ENCODE results near the gene HS3ST6.
"Not testable (repeated sequence)": the region's sequence is repeated elsewhere in the genome, so short reads cannot be mapped to it uniquely, and the experiment has no call there.

Gene HS3ST6

DNA sequence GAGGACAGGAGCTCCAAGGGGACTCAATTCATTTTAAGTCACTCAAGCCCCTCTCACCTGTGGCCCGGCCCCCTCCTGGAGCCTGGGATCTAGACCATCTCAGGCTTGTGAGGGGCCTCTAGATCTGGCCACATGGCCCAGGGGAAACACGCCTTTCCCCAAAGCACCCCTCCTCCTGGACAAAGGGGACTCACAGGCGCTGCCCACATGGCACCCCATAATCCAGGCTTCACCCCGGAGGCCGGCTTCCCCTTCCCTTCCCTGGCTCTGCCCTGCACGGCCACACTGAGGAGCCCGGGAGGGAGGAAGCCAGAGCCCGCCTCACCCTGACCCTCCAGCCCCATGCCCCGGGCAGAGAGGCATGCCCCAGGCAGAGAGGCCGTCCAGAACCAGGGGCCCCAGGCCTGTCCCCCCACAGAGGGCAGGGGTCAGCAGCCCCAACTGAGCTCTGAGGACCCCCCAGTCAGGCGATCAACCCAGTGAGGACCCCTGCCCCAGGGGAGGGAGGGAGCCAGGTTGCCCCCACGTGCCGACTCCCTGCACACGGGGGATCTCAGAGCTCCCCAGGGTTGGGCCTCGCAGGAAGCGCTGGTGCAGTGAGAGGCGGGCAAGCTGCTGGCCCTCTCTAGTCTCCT lies 10.9 kb downstream of the HS3ST6 start:
- no peak for DNase-seq (ENCODE audit: low spot score)

DNA sequence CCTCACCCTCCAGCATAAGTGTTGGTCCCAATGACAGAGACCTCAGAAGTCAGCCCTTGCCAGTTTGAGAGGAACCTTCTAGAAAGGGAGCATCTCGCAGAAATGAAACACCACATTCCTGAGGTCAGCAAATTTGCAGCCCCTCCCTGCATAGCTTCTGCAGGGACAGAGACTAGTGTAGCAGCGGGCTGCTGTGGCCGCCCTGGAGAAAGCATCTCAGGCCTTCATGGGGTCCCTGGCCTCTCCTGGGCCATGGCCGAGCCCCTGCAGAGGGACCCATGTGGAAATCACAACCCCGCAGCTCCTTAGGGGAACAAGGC lies 11.4 kb downstream of the HS3ST6 start:
- no peak for DNase-seq (ENCODE audit: low spot score)

DNA sequence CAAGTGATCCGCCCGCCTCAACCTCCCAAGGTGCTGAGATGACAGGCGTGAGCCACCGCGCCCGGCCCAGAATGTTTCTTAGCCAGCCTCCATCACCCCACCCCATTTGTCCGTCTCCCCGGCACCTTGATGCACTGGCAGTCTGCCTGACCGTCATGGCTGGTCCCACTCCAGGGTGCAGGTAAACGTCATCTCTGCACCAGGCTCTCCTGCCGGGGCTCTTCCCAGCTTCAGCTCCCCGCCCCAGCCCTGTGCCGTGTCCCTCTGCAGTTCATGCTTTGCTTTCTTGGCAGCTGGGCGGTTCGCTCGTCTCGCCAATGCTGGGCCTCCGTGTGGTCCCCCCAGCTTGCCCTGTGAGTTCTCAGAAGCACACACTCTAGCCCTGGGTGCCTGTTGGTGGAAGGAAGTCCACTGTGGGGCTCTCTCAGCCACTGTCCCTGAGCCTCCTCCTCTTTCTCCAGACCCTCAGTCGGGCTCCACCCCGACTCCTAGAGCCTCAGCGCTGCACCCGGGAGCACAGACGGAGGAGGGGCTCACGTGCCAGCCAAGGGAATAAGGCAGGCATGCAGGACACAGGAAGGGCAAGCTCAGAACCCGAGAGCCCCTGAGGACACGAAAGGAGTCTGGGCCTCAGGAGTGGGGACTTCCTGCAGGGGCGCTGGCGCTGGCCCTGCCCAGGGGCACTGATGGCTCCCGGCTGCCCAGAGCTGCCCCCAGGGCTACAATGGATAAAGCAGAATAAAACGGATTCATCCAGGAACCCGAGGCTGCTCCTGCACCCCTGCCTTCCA lies 12.0 kb downstream of the HS3ST6 start:
- DNase-seq (ENCODE audit: low spot score): no peak

DNA sequence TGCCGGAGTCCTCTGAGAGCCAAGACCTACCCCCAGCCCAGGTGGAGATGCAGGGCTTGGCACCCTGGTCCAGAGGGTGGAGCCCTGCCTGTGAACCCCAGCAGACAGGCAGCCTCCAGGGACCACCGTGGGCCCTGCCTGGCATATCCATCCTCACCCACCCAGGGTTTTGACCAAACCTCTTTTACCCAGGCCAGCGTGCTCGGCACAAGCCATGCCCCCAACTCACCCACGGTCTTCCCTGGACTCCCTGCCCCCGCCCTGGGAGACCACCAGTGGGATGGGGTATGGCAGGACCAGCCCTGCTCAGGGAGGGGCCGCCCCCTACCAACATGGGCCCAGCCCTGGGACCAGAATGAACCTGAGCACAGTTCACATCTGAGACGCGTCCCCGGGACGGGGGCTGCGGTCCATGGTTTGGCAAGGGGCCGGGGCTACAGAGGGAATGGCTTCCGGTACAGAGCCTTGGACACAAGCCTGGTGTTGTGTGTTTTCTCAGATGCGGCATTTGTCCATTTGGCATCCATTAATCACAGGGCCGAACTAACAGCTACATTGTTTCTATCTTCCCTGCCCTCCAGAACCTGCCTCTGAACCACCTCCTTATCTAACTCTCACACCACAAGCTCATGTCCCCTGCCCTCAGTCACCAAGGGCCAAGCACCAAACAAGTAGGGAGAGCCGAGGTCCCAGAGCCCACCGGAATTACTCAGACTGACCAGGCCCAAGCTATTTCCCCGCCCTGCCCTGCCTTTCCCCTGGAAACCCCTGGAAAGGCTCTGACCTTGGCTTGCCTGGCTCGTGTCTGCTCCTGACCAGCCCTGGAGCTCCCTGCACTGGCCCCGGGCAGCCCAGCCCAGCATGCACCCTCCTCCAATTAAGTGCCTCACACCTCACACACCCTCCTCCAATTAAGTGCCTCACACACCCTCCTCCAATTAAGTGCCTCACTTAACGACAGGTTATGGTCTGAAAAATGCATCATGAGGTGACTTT lies 14.1 kb downstream of the HS3ST6 start:
- DNase-seq (ENCODE audit: low spot score): no peak

DNA sequence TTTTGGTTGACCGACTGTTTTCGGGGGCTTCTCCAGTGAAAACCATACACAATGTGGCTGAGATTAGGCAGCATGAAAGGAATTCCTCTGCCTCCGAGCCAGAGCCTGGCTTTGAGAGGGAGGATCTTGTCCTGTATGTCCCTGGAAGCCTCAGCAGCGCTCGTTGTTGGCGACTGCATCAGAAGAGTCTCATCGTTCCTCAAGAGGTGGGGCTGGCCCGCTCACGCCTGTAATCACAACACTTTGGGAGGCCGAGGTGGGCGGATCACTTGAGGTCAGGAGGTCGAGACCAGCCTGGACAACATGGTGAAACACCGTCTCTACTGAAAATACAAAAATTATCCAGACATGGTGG lies 15.0 kb downstream of the HS3ST6 start:
- no peak for DNase-seq (ENCODE audit: low spot score)

DNA sequence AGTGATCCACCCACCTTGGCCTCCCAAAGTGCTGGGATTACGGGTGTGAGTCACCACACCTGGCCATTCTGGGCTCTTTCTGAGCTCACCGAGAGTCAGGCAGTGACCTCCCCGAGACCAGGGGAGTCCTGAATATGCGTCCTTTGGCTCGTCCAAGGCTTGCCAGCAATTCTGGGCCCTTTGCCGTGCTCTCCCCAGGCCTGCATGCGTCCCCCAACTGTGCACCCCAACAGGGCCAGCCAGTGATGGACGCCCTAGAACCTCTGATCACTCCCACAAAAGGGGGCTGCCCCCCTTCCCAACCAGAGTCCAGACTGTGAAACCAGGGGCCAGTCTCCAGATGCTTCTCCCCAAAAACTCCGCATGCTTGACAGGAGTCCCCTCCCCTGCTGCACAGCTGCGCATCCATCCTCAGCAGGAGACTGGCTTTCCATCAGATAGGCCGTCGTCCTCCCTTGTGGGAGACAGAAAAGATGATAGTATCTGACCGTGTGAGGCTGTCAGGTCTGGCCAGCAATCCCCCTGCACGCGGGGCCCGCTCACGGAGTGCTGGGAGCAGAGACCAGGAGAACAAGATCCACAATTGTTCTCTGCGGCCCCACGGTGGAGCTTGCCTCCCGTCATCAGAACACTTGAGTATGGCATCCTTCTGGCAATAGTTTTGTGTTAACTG lies 15.5 kb downstream of the HS3ST6 start:
- DNase-seq (ENCODE audit: low spot score): no peak

DNA sequence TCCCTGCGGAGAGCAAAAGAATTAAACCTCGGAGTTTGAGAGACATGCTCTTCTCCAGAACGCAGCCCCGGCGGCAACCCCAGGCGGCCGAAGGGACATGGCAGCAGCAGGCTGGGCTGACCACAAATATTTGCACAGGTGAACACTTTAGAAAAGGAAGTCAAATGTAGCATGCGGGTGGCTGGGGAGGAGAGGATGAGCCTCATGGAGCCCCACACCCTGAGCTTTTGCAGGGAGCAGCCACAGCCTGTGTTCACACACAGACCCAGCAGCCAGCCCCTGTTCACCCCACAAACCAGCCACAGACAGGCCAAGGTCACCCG lies 17.8 kb downstream of the HS3ST6 start:
- DNase-seq (ENCODE audit: low spot score): no peak

DNA sequence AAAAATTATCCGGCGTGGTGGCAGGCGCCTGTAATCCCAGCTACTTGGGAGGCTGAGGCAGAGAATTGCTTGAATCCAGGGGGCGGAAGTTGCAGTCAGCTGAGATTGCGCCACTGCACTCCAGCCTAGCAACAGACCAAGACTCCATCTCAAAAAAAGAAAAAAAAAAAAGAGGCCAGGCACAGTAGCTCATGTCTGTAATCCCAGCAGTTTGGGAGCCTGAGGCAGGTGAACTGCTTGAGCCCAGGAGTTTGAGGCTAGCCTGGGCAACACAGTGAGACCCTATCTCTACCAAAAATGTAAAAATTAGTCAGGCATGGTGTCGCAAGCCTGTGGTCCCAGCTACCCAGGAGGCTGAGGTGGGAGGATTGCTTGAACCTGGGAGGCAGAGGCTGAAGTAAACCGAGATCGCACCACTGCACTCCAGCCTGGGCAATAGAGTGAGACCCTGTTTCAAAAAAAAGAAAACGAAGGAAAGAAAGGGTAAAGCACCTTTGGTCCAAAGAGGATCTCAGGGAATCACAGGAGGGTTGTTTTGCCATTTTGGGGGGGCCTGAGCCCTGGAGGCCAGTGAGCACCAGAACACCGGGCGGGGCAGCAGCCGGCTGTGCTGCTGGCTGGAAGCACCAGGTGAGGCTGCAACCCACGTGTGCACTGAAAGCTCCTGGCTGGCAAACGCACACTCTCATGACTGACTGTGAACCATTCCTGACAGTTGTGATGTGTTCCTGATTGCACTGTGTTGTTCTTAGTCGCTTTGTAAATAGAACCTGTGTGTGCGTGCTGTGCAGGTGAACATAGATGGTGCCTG lies 18.4 kb downstream of the HS3ST6 start:
- no peak for DNase-seq (ENCODE audit: low spot score)

DNA sequence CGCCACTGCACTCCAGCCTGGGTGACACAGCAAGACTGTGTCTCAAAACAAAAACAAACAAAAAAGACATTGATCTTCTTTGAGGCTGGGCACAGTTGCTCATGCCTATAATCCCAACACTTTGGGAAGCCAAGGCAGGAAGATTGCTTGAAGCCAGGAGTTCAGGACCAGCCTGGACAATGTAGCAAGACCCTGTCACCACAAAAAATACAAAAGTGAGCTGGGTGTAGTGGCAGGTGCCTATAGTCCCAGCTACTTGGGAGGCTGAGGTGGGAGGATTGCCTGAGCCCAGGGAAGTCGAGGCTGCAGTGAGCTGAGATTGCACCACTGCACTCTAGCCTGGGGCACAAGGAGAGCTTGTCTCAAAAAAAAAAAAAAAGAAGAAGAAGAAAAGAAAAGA lies 20.5 kb downstream of the HS3ST6 start:
- not testable (repeated sequence) for DNase-seq (ENCODE audit: low spot score)

DNA sequence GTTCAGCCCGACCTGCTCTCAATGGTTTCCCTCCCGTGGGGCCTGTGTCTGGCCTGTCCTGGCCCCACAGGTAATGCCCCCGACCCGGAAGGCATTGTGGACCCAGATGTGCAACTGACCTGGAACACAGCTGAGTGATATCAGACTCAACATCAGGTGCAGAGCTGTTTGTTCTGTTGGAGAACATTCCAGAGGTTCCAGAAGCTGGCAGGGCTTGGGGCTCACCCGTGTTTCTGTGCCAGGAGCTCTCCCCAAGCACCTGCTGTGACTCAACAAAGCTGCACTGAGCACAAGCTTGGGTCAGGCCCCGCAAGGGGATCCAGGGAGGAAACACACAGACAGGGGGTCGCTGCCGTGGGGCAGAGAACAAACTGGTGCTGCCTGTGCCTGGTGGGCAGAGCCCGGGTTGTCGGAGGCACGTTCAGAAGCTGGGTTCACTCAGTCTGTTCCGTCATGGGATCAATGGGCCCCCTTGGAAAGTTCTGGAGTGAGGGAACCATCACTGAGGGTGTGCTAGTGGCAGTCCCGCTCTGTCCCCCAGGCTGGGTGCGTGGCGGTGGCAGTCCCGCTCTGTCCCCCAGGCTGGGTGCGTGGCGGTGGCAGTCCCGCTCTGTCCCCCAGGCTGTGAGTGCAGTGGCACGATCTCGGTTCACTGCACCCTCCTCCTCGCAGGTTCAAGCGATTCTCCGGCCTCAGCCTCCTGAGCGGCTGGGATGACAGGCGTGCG lies 22.1 kb downstream of the HS3ST6 start:
- DNase-seq (ENCODE audit: low spot score): no peak

DNA sequence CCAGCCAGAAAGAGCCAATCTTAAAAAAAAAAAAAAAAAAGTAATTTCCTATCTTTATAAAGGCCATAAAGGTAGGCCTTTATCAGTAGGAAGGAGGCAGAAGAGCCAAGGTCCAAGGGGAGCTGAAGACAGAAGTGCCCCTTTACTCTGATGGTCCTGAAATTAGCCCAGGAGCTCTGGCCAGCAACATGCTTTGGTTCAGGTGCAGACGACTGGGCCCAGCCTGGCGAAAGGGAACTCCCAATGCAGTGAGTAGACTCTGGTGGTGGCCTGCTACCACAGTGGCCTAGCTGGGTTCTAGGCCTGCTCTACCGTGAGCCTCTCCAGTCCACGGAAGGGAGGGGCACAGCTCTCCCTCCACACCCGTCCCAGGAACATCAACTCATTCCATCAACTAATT lies 23.1 kb downstream of the HS3ST6 start:
- DNase-seq (ENCODE audit: low spot score): no peak

DNA sequence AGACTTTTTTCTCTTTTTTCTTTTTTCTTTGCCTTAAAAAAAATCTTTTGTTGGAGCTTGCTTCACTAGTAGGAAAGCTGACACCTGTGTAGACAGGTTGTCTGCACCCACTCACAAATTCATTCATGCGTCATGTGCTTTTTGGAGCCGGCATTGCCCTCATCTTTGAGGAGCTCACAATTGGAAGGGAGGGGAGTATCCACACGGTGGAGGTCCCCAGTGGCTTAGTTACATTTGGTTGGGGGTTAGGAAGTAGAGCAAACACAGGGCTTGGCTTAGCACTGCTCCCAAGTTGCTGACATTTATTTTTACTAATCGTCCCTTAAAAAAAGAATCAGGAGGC lies 27.5 kb downstream of the HS3ST6 start:
- DNase-seq (ENCODE audit: low spot score): no peak

DNA sequence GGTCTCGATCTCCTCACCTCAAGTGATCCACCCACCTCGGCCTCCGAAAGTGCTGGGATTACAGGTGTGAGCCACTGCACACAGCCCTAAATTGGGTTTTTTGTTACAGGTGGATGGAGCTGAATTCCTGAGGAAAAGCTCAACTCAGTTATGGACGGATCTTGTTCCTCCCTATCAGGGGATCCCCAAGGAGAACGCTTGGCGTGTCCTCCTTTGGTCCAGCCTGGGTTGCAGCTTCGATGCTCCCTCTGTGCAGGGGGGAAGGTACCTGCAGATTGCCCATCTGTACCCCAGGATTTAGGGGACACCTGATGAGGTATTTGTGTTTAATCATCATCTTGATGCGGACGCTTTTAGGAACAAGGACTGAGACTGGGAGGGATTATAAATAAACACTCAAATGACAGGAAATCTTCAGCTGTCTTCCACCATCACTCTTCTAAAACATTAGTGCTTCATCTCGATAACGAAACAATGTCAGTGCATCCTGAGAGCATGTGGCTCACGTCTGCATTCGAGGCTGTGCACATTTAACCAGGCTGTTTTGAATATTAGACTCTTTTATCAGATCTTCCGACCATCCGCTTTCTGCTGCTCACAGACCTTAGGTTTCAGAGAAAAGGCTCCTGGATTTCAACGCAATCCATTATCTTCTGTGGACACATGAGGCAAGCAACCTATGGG lies 28.0 kb downstream of the HS3ST6 start:
- DNase-seq (ENCODE audit: low spot score): no peak

DNA sequence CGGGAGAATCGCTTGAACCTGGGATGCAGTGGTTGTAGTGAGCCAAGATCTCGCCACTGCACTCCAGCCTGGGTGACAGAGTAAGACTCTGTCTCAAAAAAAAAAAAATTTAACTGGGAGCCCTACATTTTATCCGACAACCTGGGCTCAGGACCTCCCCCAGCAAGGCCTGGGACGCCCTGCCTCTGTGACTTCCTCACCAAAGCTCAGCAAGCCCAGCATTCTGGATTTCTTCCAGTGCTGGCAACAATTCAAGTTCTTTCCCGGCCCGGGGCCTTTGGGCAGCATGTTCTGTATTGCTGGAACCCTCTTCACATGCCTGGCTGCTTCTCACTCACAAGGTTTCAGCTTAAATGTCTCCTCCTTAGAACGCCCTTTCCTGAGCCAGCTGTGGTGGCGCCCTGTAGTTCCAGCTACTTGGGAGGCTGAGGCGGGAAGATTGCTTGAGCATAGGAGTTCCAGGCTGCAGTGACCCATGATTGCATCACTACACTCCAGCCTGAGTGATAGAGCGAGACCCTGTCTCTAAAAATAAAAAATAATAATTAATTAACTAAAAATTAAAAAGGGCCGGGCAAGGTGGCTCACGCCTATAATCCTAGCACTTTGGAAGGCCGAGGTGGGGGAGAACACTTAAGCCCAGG lies 30.4 kb downstream of the HS3ST6 start:
- no peak for DNase-seq (ENCODE audit: low spot score)

DNA sequence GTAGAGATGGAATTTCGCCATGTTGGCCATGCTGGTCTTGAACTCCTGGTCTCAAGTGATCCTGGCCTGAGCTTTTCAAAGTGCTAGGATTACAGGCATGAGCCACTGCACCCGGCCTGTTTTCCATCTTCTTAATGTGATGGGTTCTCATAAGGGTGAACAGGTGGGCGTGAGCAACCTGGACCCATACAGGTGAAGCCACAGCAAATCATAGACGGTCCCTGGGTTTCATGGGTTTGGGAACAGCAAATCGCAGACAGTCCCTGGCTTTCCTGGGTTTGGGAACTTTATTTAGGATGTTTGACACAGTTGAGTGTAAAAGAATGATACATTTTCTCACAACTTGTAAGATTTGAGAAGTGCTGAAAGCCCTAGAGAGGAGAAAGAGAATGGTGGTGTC lies 33.3 kb downstream of the HS3ST6 start:
- no peak for DNase-seq (ENCODE audit: low spot score)

DNA sequence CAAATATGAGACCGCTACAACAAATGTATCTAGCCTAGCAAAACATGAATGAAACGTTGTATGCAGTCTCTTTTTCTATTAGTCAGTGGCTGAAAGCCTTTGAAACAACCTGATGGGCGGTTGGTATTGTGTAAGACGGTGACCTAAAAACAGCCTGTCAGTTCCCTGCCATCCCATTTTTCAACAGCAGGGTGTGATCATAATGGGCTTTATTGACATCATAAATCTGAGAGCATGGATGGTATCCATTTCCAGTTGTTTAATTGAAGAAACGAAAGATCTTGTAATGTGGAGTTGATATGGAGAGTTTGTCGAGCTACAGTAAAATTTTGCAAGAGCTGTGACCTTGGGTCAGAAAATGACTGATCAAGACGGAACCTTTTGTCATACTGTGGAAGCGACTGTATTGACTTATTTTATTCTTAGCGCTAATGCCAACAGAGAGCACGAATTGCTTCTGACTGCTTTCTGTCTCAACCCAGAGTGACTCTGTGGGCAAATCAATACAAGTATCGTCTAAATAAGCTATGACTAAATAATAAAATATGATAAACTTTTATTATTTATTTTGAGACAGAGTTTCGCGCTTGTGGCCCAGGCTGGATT lies 34.0 kb downstream of the HS3ST6 start:
- no peak for DNase-seq (ENCODE audit: low spot score)

DNA sequence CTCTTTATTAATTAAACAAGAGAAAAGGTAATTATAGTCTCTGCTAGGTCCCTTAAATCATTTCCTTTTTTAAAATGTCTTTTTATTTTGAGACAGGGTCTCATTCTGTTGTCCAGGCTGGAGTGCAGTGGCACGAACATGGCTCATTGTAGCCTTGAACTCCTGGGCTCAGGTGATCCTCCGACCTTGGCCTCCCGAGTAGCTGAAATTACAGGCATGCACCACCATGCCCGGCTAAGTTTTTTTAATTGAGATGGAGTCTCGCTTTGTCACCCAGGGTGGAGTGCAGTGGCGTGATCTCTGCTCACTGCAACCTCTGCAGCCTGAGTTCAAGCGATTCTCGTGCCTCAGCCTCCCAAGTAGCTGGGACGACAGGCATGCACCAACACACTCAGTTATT lies 37.0 kb downstream of the HS3ST6 start:
- DNase-seq (ENCODE audit: low spot score): not testable (repeated sequence)

DNA sequence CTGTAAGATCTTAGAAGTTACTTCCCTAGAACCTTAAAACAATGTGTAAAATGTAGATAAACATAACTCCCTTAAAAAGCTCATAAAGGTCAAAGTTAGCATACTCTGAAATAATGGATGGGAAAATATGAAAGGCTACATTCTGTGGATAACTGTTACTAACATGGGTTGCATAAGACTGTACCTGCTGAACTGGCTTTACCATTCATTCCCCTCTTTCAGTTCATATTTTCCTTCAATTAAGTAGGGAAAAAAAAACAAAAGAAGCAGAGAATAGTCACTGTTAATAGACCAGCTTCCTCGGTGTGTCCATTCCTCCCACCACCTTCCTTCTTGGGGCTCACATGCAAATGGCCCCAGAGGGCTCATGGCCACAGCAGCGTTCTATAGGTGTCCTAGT lies 38.7 kb downstream of the HS3ST6 start:
- no peak for DNase-seq (ENCODE audit: low spot score)

DNA sequence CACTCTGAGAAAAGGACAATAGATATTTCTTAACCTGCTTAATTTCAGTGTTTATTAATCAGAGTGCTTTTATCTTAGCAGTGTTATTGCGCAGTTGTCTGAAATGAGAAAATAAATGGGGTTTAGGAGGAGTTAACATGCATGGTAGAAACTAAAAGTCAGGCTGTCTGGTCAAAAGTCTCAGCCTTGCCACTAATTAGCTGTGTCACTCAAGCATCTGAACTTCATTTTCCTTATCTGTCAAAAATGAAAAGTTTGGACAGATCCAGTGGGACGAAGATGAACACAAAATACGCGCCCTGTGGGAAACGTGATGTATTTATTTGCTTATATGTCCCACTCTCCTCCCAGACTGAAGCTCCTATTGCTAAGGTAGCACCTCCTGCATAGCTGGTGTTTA lies 40.0 kb downstream of the HS3ST6 start:
- no peak for DNase-seq (ENCODE audit: low spot score)

DNA sequence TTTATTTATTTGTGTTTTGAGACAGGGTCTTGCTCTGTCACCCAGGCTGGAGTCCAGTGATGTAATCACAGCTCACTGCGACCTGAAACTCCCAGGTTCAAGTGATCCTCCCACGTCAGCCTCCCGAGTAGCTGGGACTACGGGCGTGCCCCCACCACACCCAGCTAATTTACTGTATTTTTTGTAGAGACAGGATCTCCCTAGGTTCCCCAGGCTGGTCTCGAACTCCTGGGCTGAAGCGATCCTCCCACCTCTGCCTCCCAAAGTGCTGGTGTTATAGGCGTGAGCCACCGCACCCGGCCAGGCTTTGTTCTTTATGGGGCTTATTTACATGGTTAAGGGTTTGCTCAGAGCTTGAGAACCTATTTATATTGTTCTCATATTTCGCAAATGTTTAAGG lies 40.4 kb downstream of the HS3ST6 start:
- no peak for DNase-seq (ENCODE audit: low spot score)
